ENCODE data around the gene MGAT4C. TPM values are rescaled to one million over a fixed set of nuclear protein-coding genes. Genes with fewer than 3 reads are reported as not detected.

MGAT4C gene
- total and polyA plus RNA-seq, 2 experiments from 2014 or later: 4.5 to 4.7 TPM

DNA sequence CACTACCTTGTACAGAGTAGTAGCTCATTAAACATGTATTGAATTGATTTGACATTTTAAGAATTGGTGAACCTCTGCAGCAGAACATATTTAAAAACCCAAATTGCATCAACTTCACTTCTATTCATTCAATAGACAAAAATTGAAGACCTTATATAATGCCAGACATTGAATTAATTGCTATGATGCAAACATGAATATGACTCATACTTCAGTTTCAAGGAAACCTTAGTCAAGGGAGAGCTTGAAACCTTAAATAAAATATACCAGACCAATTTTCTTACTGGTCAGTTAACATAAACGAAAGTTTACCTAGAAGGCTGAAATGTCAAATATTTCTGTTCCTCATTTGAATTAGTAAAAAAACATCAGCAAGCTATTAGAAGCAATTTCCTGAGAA lies 5.0 kb upstream of the MGAT4C start:
- Histone ChIP-seq H3K4me2 (no peak overlapping the region), H3K27ac (ENCODE audit: low read depth) (no peak overlapping the region), H3K27me3 (ENCODE audit: insufficient read depth) (no peaks in the 10 kb centered on the region), H4K20me1 (replicated peaks; ENCODE audit: insufficient read depth) (no peaks in the 10 kb centered on the region), H3K79me2 (replicated peaks; ENCODE audit: insufficient read depth) (no peaks in the 10 kb centered on the region), H3K36me3 (ENCODE audit: insufficient read depth) (no peaks in the 10 kb centered on the region), H3K4me3 (no peak overlapping the region), H3K4me1 (ENCODE audit: insufficient read depth) (peaks cover 26% of the 10 kb centered on the region), H2AFZ (no peak overlapping the region), H3K9me2 (ENCODE audit: insufficient read depth) (no peaks in the 10 kb centered on the region), H3F3A (replicated peaks; ENCODE audit: low read depth) (no peaks in the 10 kb centered on the region)
- peaks cover 40% of the 10 kb centered on the region for H3K4me1 Mint-ChIP-seq
- no peaks in the 10 kb centered on the region for H3K9me3 Mint-ChIP-seq
- peaks cover 6% of the 10 kb centered on the region; the same call in 2 of the 3 replicates for H3K36me3 Mint-ChIP-seq (ENCODE audit: low read depth)
- H3K27ac Mint-ChIP-seq: no peak overlapping the region
- TF ChIP-seq, protein P1, sequence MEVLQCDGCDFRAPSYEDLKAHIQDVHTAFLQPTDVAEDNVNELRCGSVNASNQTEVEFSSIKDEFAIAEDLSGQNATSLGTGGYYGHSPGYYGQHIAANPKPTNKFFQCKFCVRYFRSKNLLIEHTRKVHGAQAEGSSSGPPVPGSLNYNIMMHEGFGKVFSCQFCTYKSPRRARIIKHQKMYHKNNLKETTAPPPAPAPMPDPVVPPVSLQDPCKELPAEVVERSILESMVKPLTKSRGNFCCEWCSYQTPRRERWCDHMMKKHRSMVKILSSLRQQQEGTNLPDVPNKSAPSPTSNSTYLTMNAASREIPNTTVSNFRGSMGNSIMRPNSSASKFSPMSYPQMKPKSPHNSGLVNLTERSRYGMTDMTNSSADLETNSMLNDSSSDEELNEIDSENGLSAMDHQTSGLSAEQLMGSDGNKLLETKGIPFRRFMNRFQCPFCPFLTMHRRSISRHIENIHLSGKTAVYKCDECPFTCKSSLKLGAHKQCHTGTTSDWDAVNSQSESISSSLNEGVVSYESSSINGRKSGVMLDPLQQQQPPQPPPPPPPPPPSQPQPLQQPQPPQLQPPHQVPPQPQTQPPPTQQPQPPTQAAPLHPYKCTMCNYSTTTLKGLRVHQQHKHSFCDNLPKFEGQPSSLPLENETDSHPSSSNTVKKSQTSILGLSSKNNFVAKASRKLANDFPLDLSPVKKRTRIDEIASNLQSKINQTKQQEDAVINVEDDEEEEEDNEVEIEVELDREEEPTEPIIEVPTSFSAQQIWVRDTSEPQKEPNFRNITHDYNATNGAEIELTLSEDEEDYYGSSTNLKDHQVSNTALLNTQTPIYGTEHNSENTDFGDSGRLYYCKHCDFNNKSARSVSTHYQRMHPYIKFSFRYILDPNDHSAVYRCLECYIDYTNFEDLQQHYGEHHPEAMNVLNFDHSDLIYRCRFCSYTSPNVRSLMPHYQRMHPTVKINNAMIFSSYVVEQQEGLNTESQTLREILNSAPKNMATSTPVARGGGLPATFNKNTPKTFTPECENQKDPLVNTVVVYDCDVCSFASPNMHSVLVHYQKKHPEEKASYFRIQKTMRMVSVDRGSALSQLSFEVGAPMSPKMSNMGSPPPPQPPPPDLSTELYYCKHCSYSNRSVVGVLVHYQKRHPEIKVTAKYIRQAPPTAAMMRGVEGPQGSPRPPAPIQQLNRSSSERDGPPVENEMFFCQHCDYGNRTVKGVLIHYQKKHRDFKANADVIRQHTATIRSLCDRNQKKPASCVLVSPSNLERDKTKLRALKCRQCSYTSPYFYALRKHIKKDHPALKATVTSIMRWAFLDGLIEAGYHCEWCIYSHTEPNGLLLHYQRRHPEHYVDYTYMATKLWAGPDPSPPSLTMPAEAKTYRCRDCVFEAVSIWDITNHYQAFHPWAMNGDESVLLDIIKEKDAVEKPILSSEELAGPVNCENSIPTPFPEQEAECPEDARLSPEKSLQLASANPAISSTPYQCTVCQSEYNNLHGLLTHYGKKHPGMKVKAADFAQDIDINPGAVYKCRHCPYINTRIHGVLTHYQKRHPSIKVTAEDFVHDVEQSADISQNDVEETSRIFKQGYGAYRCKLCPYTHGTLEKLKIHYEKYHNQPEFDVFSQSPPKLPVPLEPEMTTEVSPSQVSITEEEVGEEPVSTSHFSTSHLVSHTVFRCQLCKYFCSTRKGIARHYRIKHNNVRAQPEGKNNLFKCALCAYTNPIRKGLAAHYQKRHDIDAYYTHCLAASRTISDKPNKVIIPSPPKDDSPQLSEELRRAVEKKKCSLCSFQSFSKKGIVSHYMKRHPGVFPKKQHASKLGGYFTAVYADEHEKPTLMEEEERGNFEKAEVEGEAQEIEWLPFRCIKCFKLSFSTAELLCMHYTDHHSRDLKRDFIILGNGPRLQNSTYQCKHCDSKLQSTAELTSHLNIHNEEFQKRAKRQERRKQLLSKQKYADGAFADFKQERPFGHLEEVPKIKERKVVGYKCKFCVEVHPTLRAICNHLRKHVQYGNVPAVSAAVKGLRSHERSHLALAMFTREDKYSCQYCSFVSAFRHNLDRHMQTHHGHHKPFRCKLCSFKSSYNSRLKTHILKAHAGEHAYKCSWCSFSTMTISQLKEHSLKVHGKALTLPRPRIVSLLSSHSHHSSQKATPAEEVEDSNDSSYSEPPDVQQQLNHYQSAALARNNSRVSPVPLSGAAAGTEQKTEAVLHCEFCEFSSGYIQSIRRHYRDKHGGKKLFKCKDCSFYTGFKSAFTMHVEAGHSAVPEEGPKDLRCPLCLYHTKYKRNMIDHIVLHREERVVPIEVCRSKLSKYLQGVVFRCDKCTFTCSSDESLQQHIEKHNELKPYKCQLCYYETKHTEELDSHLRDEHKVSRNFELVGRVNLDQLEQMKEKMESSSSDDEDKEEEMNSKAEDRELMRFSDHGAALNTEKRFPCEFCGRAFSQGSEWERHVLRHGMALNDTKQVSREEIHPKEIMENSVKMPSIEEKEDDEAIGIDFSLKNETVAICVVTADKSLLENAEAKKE (CRISPR knock-in tag; IDR thresholded peaks at IDR 0.05): no peak
- TF ChIP-seq, protein P2, sequence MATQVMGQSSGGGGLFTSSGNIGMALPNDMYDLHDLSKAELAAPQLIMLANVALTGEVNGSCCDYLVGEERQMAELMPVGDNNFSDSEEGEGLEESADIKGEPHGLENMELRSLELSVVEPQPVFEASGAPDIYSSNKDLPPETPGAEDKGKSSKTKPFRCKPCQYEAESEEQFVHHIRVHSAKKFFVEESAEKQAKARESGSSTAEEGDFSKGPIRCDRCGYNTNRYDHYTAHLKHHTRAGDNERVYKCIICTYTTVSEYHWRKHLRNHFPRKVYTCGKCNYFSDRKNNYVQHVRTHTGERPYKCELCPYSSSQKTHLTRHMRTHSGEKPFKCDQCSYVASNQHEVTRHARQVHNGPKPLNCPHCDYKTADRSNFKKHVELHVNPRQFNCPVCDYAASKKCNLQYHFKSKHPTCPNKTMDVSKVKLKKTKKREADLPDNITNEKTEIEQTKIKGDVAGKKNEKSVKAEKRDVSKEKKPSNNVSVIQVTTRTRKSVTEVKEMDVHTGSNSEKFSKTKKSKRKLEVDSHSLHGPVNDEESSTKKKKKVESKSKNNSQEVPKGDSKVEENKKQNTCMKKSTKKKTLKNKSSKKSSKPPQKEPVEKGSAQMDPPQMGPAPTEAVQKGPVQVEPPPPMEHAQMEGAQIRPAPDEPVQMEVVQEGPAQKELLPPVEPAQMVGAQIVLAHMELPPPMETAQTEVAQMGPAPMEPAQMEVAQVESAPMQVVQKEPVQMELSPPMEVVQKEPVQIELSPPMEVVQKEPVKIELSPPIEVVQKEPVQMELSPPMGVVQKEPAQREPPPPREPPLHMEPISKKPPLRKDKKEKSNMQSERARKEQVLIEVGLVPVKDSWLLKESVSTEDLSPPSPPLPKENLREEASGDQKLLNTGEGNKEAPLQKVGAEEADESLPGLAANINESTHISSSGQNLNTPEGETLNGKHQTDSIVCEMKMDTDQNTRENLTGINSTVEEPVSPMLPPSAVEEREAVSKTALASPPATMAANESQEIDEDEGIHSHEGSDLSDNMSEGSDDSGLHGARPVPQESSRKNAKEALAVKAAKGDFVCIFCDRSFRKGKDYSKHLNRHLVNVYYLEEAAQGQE (IDR thresholded peaks at IDR 0.05; ENCODE audit: unreplicated experiment): no peak
- TF ChIP-seq POLR2AphosphoS5 (IDR thresholded peaks at IDR 0.05; ENCODE audit: low read depth) (no peak), EZH2phosphoT487 (IDR thresholded peaks at IDR 0.05; ENCODE audit: unreplicated experiment) (no peak)
- H3K4me3 Mint-ChIP-seq: no peak overlapping the region
- H3K27me3 Mint-ChIP-seq (ENCODE audit: insufficient read depth, low read depth, poor library complexity): peaks cover 2% of the 10 kb centered on the region
- ATAC-seq: no peak
- no peak for DNase-seq (ENCODE audit: low spot score)

All from GM23338 (cell line).